Activated T-helper 2 cell treated with anti-CD3 and anti-CD28 coated beads, Interferon-gamma antibody, Interleukin-2, Interleukin-4, amounts not matched to agents 10 μg/mL and 5 μg/mL and 100 μg/mL, durations not matched to agents 14 hours and 24 hours and 36 hours (primary cell): ENCODE measurements around the gene PSMG4. TPM values are rescaled to one million over a fixed set of nuclear protein-coding genes. Genes with fewer than 3 reads are reported as not detected.

Source experiments
- DNase-seq: peaks from one replicate; pipeline ENCODE4 v3.0.0; 2021; ENCODE audit warnings: low spot score
- H3K27ac Mint-ChIP-seq: one replicate; pipeline ENCODE4 v1.8.0; 2021; ENCODE audit warnings: mixed read lengths
- H3K27me3 Mint-ChIP-seq: one replicate; pipeline ENCODE4 v1.8.0; 2021; ENCODE audit warnings: low read depth, mixed read lengths
- H3K36me3 Mint-ChIP-seq: one replicate; pipeline ENCODE4 v1.8.0; 2021; ENCODE audit warnings: low read depth, mixed read lengths
- H3K4me1 Mint-ChIP-seq: one replicate; pipeline ENCODE4 v1.8.0; 2021; ENCODE audit warnings: low read depth, mixed read lengths
- H3K4me3 Mint-ChIP-seq: one replicate; pipeline ENCODE4 v1.8.0; 2021; ENCODE audit warnings: low read depth, mild to moderate bottlenecking, moderate library complexity, mixed read lengths
- H3K9me3 Mint-ChIP-seq: one replicate; pipeline ENCODE4 v1.8.0; 2021; ENCODE audit warnings: mixed read lengths
- intact Hi-C: fragments of 100-400 bp; cut with micrococcal nuclease; formaldehyde crosslinking; loops from one replicate; pipeline ENCODE4 v1.15.1; 2023
- total RNA-seq: library from RNA; stranded (reverse); gene quantifications from 2 replicates; pipeline ENCODE4 v1.2.3, GENCODE V29; 2022

PSMG4 gene
- total RNA-seq = 26.4 and 30.9 TPM in 2 replicates

DNA sequence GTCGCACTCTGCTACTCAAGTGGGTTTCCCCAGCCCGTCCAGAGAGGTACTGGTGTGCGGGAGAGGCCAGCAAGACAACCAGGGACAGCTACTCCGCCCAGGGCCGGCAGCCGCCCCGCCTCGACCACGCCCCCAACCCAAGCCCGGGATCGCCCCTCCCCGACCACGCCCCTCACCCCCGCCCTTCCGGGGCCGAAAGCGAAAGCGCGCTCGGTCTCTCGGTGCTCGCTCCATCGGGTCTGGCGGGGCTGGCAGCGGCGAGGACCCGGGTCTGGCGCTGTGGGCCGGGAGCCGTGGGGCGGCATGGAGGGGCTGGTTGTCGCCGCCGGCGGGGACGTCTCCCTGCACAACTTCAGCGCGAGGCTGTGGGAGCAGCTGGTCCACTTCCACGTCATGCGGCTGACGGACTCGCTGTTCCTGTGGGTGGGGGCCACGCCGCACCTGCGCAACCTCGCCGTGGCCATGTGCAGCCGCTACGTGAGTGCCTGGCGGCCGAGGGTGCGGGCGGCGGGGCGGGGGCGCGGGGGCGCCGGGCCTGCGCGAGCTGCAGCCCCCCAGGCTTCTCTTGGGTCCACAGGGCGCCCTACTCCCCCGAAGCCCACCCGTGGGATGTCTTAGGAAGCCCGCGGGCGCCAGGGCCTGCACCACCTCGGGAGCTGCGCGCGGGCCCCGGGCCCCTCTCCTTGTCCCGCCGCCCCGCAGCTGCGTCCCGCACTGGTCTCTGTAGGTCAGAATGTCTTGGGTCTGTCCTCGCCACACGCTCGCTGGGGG, at the start of gene PSMG4:
PSMG4 (plus strand) TSS at position 228 of the 771 bp plus-strand sequence; CDS start at position 304, 76 bp downstream.
- Mint-ChIP-seq H3K4me1 (peaks cover 25% of the 10 kb centered on the region), H3K27me3 (peaks cover 17% of the 10 kb centered on the region), H3K4me3 (peak within 1 kb of the TSS; percentile 98), H3K36me3 (peaks cover 24% of the 10 kb centered on the region), H3K9me3 (peaks cover 6% of the 10 kb centered on the region), H3K27ac (peak within 1 kb of the TSS; percentile 88)
- intact Hi-C loops = loop anchor here (2.0 to 10.0 kb wide), 5 partner anchors 132 to 494 kb away; partner anchors contain the start of genes BPHL, NQO2, RIPK1 and WRNIP1
- peak; percentile 90 for DNase-seq

GRCh38 chr6:3209114-3210023, 49.4 kb upstream of the PSMG4 start:
- intact Hi-C loops = loop anchor here (1.0 to 5.0 kb wide), 5 partner anchors 43 to 269 kb away; partner anchors contain the start of gene BPHL
- Mint-ChIP-seq H3K9me3 (no peaks in the 10 kb centered on the region), H3K4me1 (peaks cover 26% of the 10 kb centered on the region), H3K36me3 (no peaks in the 10 kb centered on the region), H3K27me3 (peaks cover 29% of the 10 kb centered on the region), H3K27ac (peak overlapping the region; percentile 89), H3K4me3 (peak overlapping the region; percentile 60)
- no peak for DNase-seq

DNA sequence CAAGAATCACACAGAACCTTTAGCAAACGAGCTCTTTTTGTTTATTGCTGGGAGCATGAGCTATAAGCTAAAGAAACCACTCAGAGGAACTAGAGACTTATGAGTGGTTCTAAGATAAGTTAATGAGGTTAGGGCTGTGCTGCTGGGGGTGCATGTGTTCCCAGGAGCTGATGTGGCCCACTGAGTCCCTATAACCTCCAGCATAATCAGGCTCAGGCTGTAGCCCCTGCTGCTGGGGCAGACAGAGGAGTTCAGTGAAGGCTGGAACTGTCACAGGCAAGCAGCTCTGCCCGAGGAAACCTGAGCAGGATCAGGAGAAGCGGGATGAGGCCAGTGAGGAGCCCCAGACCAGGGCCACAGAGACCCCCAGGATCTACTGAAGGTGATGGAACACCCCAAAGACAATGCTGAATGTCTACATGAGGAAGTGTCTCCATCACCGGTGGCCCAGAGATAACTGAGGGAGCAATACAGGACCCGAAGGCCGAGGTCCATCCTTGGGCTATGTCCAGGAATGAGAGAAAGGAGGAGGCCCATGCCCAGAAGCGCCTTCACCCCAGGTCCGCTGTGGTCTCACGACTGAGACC, 48.6 kb upstream of the PSMG4 start:
- intact Hi-C loops = no loop called here
- no peaks in the 10 kb centered on the region for H3K9me3 Mint-ChIP-seq
- DNase-seq = no peak
- peaks cover 26% of the 10 kb centered on the region for H3K27me3 Mint-ChIP-seq
- H3K27ac Mint-ChIP-seq = peak overlapping the region; percentile 89
- H3K4me3 Mint-ChIP-seq = no peak overlapping the region
- H3K4me1 Mint-ChIP-seq = peaks cover 26% of the 10 kb centered on the region
- H3K36me3 Mint-ChIP-seq = no peaks in the 10 kb centered on the region

- no peak for DNase-seq
- Mint-ChIP-seq H3K4me3 (no peak overlapping the region), H3K27me3 (peaks cover 34% of the 10 kb centered on the region), H3K4me1 (peaks cover 21% of the 10 kb centered on the region), H3K9me3 (no peaks in the 10 kb centered on the region), H3K36me3 (no peaks in the 10 kb centered on the region), H3K27ac (no peak overlapping the region)
- intact Hi-C loops = no loop called here
These were observed 47.1 kb upstream of the PSMG4 start for GRCh38 chr6:3211681-3212080.

GRCh38 chr6:3212261-3212660, 46.5 kb upstream of the PSMG4 start:
- H3K27me3 Mint-ChIP-seq = peaks cover 35% of the 10 kb centered on the region
- peaks cover 21% of the 10 kb centered on the region for H3K4me1 Mint-ChIP-seq
- DNase-seq = no peak
- H3K36me3 Mint-ChIP-seq = no peaks in the 10 kb centered on the region
- H3K27ac Mint-ChIP-seq = no peak overlapping the region
- no peak overlapping the region for H3K4me3 Mint-ChIP-seq
- H3K9me3 Mint-ChIP-seq = no peaks in the 10 kb centered on the region
- intact Hi-C loops = no loop called here

DNA sequence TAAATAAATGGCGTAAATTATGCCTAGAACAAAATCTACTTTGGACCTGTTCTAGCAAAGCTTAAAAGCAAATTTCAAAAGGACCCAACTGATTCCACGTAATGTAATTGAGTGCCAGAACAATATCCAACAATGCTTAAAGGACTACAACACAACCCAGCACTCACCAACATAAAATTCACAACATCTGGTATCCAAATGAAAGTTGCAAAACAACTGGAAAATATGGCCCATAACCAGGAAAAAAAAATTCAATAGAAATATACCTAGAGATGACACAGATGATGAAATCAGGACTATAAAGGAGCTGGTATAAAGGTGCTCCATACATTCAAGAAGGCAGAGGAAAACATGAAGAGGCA, 45.4 kb upstream of the PSMG4 start:
- no peak overlapping the region for H3K4me3 Mint-ChIP-seq
- H3K4me1 Mint-ChIP-seq = peaks cover 20% of the 10 kb centered on the region
- no peak for DNase-seq
- peaks cover 45% of the 10 kb centered on the region for H3K27me3 Mint-ChIP-seq
- intact Hi-C loops = no loop called here
- no peaks in the 10 kb centered on the region for H3K9me3 Mint-ChIP-seq
- H3K36me3 Mint-ChIP-seq = no peaks in the 10 kb centered on the region
- H3K27ac Mint-ChIP-seq = no peak overlapping the region

DNA sequence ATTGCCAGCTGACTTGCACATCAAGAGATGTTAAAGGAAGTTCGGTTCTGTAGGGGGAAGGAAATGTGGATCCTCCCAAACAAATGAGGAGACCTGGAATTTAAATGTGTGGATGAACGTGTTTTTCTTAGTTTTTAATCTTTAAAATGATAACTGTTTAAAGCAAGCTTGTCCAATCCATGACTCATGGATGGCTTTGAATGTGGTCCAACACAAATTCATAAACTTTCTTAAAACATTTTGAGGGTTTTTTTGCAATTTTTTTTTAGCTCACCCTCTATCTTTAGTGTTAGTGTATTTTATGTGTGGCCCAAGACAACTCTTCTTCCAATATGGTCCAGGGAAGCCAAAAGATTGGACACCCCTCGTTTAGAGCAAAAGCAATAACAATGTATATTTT, 43.8 kb upstream of the PSMG4 start:
- intact Hi-C loops = no loop called here
- no peak for DNase-seq
- H3K27me3 Mint-ChIP-seq = peaks cover 52% of the 10 kb centered on the region
- H3K4me3 Mint-ChIP-seq = no peak overlapping the region
- H3K9me3 Mint-ChIP-seq = no peaks in the 10 kb centered on the region
- H3K27ac Mint-ChIP-seq = no peak overlapping the region
- H3K4me1 Mint-ChIP-seq = peaks cover 6% of the 10 kb centered on the region
- H3K36me3 Mint-ChIP-seq = no peaks in the 10 kb centered on the region

DNA sequence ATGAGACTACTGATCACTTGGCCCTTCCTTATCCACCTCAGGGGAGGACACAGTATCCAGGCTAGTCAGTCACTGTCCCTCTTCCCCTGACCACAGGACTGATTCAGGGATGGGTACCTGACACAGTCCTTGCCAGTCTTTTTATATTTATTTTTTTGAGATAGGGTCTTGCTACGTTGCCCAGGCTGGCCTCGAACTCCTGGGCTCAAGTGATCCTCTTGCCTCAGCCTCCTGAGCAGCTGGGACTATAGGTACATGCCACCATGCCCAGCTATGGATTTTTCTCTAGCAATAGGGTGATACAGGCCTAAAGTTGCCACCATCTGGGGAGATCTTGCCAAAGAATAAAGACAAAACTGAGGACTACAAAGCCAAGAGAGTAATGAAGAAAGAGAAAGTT, 41.5 kb upstream of the PSMG4 start:
- Mint-ChIP-seq H3K4me1 (peaks cover 2% of the 10 kb centered on the region), H3K27ac (no peak overlapping the region), H3K4me3 (no peak overlapping the region), H3K36me3 (no peaks in the 10 kb centered on the region), H3K9me3 (peaks cover 8% of the 10 kb centered on the region), H3K27me3 (peaks cover 51% of the 10 kb centered on the region)
- intact Hi-C loops = no loop called here
- DNase-seq = no peak

GRCh38 chr6:3218266-3218665, 40.5 kb upstream of the PSMG4 start:
- H3K4me1 Mint-ChIP-seq = peaks cover 2% of the 10 kb centered on the region
- H3K36me3 Mint-ChIP-seq = no peaks in the 10 kb centered on the region
- peaks cover 48% of the 10 kb centered on the region for H3K27me3 Mint-ChIP-seq
- intact Hi-C loops = no loop called here
- H3K4me3 Mint-ChIP-seq = no peak overlapping the region
- H3K27ac Mint-ChIP-seq = no peak overlapping the region
- H3K9me3 Mint-ChIP-seq = peaks cover 8% of the 10 kb centered on the region
- DNase-seq = no peak

GRCh38 chr6:3220366-3220765, 38.4 kb upstream of the PSMG4 start:
- Mint-ChIP-seq H3K4me3 (no peak overlapping the region), H3K27me3 (peaks cover 52% of the 10 kb centered on the region)
- DNase-seq = no peak

GRCh38 chr6:3221578-3221977, 37.2 kb upstream of the PSMG4 start:
- H3K27me3 Mint-ChIP-seq = peaks cover 53% of the 10 kb centered on the region
- intact Hi-C loops = no loop called here

More at GRCh38 chr6:3220366-3220765, 38.4 kb upstream of the PSMG4 start:
- Mint-ChIP-seq H3K36me3 (no peaks in the 10 kb centered on the region), H3K27ac (no peak overlapping the region), H3K4me1 (peaks cover 2% of the 10 kb centered on the region), H3K9me3 (peaks cover 8% of the 10 kb centered on the region)
- intact Hi-C loops = no loop called here

DNA sequence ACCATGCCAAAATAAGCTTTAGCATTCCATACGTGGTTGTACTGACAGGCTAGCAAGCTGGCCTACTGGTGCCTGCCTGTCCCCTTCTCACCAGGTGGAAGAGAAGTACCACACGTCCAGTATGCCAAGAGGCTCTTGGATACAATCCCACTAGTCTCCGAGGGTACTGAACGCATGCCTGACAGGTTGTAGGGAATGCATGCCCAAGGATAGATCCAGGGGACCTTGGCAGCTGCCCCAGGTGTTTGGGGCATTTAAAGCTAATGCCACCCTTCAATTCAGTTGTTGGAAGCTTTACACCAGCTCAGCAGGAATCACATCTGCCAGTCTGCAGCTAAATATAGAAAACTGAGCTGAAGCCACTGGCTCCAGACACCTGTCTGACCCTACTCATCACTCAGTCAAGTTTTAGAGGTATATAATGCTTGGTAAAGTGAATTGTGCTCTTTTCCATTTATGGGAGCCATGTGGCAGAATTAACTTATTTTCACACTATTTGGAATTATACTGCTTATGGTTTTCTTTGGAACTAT, 36.2 kb upstream of the PSMG4 start:
- Mint-ChIP-seq H3K4me1 (peaks cover 6% of the 10 kb centered on the region), H3K9me3 (peaks cover 8% of the 10 kb centered on the region), H3K4me3 (no peak overlapping the region), H3K27ac (no peak overlapping the region), H3K36me3 (no peaks in the 10 kb centered on the region), H3K27me3 (peaks cover 52% of the 10 kb centered on the region)
- no peak for DNase-seq
- intact Hi-C loops = no loop called here

More at GRCh38 chr6:3221578-3221977, 37.2 kb upstream of the PSMG4 start:
- Mint-ChIP-seq H3K4me3 (no peak overlapping the region), H3K27ac (no peak overlapping the region), H3K4me1 (peaks cover 3% of the 10 kb centered on the region), H3K9me3 (peaks cover 8% of the 10 kb centered on the region), H3K36me3 (no peaks in the 10 kb centered on the region)
- DNase-seq = no peak
